HUES6 (cell line): ENCODE results near the gene DDT.
"Not testable (repeated sequence)": the region's sequence is repeated elsewhere in the genome, so short reads cannot be mapped to it uniquely, and the experiment has no call there.

ENCODE experiments used
- H3K27ac ChIP-seq: 2 replicates; pipeline ENCODE4 v1.7.0; 2013; ENCODE audit warnings: low read depth, mild to moderate bottlenecking, low read length, inconsistent platforms
- H3K27me3 ChIP-seq: 2 replicates; pipeline ENCODE4 v1.6.1; 2013; ENCODE audit warnings: low read length; ENCODE audit not compliant: control insufficient read depth, insufficient read depth
- H3K36me3 ChIP-seq: 2 replicates; pipeline ENCODE4 v1.6.1; 2013; ENCODE audit warnings: low read length; ENCODE audit not compliant: control insufficient read depth, insufficient read depth
- H3K4me1 ChIP-seq: 2 replicates; pipeline ENCODE4 v1.6.1; 2013; ENCODE audit warnings: low read length; ENCODE audit not compliant: control insufficient read depth, insufficient read depth
- H3K4me3 ChIP-seq: 2 replicates; pipeline ENCODE4 v1.5.1; 2013; ENCODE audit warnings: low read depth, low read length
- H3K9ac ChIP-seq: one replicate; pipeline ENCODE4 v1.6.1; 2013; ENCODE audit warnings: mild to moderate bottlenecking, low read length
- H3K9me3 ChIP-seq: 2 replicates; pipeline ENCODE4 v1.6.1; 2013; ENCODE audit warnings: low read depth, low read length; ENCODE audit not compliant: control insufficient read depth, insufficient read depth

Gene DDT

DNA sequence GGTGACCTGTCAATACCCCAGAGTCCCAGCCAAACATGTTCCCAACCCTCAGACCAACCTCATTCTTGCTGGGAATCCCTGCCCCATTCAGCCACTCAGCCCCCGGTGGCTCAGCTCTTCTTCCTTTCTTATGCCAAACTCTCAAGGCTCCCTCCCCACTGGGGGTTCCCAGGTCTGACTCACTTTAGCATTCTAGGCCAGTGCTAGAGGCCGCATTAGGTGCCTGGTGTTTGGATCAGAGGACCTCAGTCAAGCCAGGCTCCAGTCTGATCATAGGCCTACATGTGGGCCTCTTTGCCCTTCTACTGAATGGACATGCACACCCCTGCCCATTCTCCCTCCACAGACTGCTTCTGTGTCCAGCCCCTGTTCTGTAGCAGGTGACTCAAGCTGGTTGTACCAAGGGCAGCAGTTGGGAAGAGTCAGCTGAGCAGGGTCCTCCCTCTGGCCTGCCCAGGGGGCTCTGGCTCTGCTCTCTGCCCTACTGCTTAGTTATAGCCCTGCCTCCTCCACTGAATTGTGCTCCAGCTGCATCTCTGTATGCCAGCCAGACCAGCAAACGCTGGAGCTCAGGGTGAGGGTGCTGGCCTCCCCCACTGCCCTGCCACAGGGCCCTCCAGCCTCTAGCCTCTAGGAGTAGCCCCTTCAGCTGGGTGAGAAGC lies 15.5 kb upstream of the DDT start:
- not testable (repeated sequence) for H3K36me3 ChIP-seq, H3K9ac ChIP-seq, H3K4me1 ChIP-seq, H3K27me3 ChIP-seq, H3K4me3 ChIP-seq, H3K9me3 ChIP-seq, H3K27ac ChIP-seq

DNA sequence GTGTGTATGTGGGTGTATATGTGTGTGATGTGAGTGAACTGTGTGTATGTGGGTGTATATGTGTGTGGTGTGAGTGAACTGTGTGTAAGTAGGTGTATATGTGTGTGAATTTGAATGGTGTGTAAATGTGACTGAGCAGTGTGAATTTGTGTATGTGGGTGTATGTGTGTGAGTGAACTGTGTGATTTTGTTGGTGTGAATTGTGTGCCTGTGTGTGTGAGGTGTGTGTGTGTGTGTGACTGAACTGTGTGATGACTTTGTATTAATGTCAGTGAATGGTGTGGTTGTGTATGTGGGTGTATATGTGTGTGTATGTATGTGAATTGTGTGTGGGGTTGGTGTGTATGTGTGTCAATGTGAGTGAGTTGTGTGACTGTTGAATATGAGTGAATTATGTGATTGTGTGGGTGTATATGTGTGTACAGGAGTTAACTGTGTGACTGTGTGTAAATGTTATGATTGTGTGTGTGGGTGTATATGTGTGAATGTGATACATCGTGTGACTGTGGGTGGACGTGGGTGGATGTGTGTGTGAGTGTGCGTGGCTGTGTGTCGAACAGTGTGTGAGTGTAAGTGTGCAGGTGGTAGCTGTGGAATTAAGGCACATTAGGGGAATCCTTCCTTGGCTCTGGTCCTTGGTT lies 12.4 kb upstream of the DDT start:
- H3K27me3 ChIP-seq, H3K36me3 ChIP-seq, H3K9ac ChIP-seq, H3K4me1 ChIP-seq, H3K4me3 ChIP-seq, H3K27ac ChIP-seq, H3K9me3 ChIP-seq: not testable (repeated sequence)

DNA sequence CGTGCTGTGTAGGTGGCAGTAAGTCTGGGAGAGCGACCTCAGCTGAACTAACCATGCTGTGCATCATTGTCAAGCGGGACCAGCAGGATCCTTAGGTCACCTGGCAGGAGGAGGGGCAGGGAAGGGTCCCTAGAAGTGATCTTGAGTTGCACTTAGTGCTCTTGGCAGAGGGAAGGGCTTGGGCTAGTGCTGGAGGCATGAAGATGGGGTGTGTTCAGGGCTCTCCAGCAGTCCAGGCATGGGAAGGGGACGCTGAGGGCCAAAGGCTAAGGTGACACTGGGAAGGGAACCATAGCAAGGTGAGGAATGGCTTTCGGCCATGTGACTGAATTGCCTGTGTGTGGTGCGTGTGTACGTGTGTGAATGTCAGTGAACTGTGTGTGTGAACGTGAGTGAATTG lies 11.8 kb upstream of the DDT start:
- not testable (repeated sequence) for H3K4me1 ChIP-seq, H3K36me3 ChIP-seq, H3K27ac ChIP-seq, H3K4me3 ChIP-seq, H3K9me3 ChIP-seq, H3K27me3 ChIP-seq, H3K9ac ChIP-seq

DNA sequence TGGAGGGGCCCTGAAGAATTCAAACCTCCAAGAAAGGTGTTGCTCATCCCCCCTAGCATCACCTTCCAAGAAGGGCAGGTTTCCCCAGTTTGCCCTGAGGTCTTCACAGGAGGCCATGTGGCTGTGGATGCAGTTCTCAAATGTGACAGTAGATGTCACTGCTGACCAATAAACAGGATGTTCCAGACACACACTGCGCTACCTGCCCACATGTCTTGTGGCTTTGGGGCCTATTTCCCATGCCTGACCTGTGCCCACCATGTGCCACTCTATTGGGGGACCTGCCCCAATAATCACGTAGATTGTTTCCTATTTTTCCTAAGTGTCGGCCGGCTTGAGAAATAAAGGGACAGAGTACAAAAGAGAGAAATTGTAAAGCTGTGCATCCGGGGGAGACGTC lies 10.2 kb upstream of the DDT start:
- Histone ChIP-seq H3K4me1 (0 out of 2 replicates have a peak, but pooled peaks cover 3% of the 10 kb centered on the region), H3K9me3 (no peaks in the 10 kb centered on the region), H3K4me3 (no peak overlapping the region), H3K27me3 (no peaks in the 10 kb centered on the region), H3K27ac (no peak overlapping the region), H3K9ac (peak overlapping the region; percentile 3), H3K36me3 (no peaks in the 10 kb centered on the region)

DNA sequence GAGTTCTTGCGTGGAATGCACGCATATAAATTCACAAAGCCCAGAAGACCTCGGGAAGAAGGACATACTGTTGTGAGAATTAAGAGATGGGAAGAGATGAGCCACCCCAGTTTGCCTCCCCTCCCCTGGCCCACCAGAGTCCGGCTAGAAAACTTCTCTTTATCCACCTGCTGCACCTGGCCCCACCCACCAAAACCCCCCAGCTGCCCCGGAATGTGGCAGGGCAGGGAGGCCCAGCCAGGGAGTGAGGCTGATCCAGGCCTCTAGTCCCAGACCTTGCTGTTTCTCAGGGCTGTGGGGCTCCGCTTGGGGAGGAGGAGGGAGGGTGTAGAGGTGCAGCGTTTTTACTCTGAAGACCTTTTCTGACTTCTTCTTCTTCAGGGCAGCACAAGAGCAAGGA lies 6.3 kb upstream of the DDT start:
- not testable (repeated sequence) for H3K9ac ChIP-seq, H3K27me3 ChIP-seq, H3K27ac ChIP-seq, H3K9me3 ChIP-seq, H3K4me1 ChIP-seq, H3K36me3 ChIP-seq
- peak overlapping the region; percentile 43 for H3K4me3 ChIP-seq

DNA sequence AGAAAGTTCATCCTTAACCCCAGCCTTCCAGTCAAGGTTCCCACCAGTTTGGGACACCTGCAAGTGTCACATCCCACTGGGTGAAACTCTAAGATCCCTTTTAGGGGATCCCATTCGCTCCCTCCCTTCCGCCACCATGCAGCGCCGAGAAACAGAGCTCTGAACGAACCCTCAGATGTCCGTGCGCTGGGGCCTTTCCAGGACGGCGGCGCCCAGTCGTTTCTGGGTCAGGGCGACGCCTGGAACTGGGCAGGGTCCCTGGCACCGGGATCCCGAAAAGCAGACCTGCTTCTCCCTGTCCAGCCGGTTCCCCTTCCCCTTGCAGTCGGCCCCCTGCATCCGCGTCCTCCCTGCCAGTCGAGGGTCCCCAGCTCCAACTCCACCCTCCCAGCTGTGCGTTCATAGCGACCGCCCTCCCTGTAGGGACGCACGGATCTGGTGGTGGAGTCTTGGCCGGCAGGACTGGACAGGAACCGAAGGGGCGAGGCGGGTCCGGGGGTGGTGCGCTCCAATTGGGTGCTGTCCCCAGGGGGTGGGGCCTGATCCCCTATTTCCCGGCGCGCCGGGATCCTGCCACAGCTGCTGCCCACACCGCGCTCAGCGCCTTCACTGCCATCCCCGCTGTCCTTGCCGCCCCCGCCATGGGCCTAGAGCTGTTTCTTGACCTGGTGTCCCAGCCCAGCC lies 5.5 kb upstream of the DDT start, which contains the start of gene GSTT2:
GSTT2 (plus strand) TSS at position 578 of the 684 bp plus-strand sequence.
- not testable (repeated sequence) for H3K27ac ChIP-seq, H3K36me3 ChIP-seq, H3K9ac ChIP-seq, H3K4me1 ChIP-seq, H3K9me3 ChIP-seq, H3K27me3 ChIP-seq
- peak within 1 kb of the TSS; percentile 43 for H3K4me3 ChIP-seq

DNA sequence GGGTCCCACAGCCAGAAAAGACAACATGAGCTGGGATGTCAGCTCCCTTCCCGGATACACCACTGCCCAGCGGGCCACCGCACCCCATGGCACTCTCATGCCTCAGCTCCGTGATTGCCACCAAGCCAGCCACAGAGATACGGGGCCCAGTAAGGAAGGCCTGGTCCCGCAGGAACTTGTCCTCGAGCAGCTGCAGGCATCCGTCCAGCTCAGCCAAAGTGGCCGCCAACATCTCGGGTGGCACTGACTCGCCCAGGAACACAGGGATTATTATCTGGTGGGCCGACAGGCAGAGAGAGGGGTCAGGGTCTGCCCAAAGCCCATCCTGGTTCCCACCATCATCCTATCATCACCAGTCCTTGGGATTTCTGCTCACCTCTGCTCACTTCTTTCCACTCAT lies 3.1 kb upstream of the DDT start:
- H3K27ac ChIP-seq, H3K9me3 ChIP-seq, H3K36me3 ChIP-seq, H3K4me3 ChIP-seq, H3K27me3 ChIP-seq, H3K9ac ChIP-seq, H3K4me1 ChIP-seq: not testable (repeated sequence)

DNA sequence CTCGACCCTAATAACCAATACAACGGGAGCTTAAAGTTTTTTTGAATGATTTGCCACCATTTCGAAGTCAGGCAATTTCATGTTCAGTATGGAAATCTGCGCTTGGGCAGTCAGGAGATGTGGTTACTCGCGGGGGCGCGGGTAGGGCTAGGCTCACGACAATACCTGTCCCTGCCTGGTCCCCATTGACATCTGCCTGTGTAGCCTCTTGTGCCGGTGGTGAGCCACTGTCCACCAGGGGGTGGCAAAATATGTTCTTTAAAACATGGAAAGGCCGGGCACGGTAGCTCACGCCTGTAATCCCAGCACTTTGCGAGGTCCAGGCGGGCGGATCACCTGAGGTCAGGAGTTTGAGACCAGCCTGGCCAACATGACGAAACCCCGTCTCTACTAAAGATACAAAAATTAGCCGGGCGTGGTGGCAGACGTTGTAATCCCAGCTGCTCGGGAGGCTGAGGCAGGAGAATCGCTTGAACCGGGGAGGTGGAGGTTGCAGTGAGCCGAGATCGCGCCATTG lies 653 bp upstream of the DDT start:
- H3K27ac ChIP-seq, H3K4me1 ChIP-seq, H3K9me3 ChIP-seq, H3K27me3 ChIP-seq, H3K4me3 ChIP-seq, H3K9ac ChIP-seq: not testable (repeated sequence)
- peaks cover 20% of the 10 kb centered on the region for H3K36me3 ChIP-seq

DNA sequence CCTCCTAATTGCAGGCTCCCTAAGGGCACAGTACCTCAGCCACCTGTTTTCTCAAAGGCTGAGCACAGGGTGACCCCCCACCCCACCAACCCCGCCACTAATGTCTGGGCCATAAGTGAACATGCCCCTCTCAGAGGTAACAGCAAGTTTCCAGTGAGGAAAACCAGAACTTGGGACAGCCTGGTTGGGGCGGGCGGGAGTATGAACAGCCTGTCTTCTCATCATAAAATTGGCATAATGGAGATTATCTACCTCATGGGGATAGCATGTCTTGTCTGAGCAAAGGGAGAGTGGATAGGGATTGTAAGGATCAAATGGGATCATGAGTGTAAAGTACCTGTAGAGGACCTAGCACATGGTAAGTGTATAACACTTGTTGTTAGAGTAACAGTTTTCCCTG lies 2.3 kb downstream of the DDT start:
- peaks cover 30% of the 10 kb centered on the region for H3K36me3 ChIP-seq
- H3K4me3 ChIP-seq, H3K4me1 ChIP-seq, H3K27me3 ChIP-seq, H3K9me3 ChIP-seq, H3K9ac ChIP-seq, H3K27ac ChIP-seq: not testable (repeated sequence)

DNA sequence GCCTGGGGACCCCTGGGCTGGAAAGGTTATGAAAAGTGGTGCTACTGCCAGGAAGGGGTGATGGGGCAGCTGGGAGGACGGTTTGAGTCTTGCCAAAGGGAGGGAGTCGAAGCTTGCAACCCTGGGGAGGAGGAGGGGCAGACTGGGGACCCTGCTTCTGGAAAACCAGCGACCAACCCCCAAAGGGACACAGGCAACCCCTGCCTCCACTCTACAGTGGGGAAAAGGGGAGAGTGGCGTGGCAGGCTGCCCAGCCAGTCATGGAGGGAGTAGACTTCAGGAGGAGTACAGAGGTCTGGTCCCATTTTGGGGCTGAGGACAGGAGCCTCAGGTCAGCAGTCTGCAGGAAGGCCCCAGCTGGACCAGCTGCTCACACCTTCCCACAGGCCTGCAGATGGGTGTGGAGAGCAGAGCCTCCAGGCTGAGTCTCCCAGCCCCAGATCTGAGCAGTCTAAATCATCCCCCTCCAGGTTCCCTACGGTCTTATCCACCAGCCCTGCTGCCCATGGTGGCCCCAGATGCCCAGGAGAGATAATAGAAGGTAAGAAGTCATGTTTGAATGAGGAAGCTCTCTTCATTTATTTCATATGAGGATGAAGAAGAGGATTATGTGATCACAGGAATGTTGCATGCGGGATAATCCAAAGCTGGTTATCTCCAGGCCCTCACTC lies 3.3 kb downstream of the DDT start:
- peaks cover 30% of the 10 kb centered on the region for H3K36me3 ChIP-seq
- H3K4me3 ChIP-seq: no peak overlapping the region
- no peaks in the 10 kb centered on the region for H3K9me3 ChIP-seq
- H3K4me1 ChIP-seq: no peaks in the 10 kb centered on the region
- no peak overlapping the region for H3K27ac ChIP-seq
- peak overlapping the region; percentile 8 for H3K9ac ChIP-seq
- H3K27me3 ChIP-seq: no peaks in the 10 kb centered on the region

DNA sequence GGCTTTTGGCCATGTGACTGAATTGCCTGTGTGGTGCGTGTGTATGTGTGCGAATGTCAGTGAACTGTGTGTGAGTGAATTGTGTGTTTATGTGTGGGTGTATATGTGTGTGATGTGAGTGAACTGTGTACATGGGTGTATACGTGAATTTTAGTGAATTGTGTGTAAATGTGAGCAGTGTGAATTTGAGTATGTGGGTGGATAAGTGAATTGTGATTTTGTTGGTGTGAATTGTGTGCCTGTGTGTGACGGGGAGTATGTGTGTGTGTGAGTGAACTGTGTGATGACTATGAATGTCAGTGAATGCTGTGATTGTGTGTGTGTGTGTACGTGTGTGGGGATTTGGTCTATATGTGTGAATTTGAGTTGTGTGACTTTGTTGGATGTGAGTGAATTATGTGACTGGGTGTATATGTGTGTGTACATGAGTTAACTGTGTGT lies 4.0 kb downstream of the DDT start:
- Histone ChIP-seq H3K9ac (no peak overlapping the region), H3K4me1 (no peaks in the 10 kb centered on the region), H3K27me3 (no peaks in the 10 kb centered on the region), H3K27ac (no peak overlapping the region), H3K4me3 (no peak overlapping the region), H3K36me3 (peaks cover 30% of the 10 kb centered on the region), H3K9me3 (no peaks in the 10 kb centered on the region)
